HG03342 (cell line): Measurements from ENCODE around the gene CASP6.
A peak's percentile ranks its signal among the peaks of the same experiment; 100 is the strongest.
"Not testable (repeated sequence)": the region's sequence is repeated elsewhere in the genome, so short reads cannot be mapped to it uniquely, and the experiment has no call there.

Experiments
- ATAC-seq: cut with Tn5 transposase; IDR thresholded peaks from one replicate; pipeline ENCODE4 v1.9.1; 2021; ENCODE audit warnings: mild to moderate bottlenecking, moderate library complexity; ENCODE audit not compliant: unreplicated experiment

CASP6 gene

DNA sequence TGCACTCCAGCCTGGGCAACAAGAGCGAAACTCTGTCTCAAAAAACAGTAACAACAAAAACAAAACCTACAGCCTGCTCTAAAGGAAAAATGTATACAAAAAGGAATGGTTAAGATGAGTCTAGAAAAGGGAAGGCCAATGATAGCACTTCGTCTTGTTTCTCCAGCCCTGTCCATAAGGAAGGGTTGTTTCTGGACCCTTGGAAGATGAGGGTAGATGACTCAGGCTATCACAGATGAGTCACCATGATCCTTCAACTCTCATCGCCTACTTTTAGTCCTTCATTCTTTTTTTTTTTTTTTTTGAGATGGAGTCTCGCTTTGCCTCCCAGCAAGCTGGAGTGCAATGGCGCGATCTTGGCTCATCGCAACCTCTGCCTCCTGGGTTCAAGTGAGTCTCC is 17.8 kb upstream of the CASP6 start:
- ATAC-seq, result no peak

DNA sequence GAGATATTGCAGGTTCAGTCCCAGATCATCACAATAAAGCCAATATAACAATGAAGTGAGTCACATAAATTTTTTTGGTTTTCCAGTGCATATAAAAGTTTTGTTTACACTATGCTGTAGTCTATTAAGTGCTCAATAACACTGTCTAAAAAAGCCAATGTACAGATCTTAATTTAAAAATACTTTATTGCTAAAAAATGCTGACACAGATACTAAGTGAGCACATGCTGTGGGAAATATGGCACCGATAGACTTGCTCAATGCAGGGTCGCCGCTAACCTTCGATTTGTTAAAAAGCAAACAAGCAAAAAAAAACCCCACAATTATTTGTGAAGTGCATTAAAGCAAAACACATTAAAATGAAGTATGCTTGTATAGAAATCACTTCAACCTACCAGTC is 16.4 kb upstream of the CASP6 start:
- no peak for ATAC-seq

DNA sequence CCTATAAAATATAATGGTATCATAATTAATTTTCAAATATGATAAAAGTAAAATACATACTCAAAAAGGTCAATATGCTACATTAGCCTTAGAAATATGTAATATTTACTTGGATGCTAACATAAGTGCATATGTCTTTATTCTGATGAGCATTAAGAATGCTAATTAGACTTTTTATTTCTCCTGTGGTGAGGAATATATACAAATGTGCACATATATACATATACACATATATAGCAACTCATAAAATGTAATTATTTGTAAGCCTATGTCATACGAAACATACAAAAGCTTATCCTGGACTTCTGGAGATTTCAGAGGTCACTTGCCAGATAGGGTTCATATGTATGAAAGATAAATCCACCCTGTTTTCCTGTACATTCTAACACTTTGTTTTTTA is 15.5 kb upstream of the CASP6 start:
- ATAC-seq, result no peak

DNA sequence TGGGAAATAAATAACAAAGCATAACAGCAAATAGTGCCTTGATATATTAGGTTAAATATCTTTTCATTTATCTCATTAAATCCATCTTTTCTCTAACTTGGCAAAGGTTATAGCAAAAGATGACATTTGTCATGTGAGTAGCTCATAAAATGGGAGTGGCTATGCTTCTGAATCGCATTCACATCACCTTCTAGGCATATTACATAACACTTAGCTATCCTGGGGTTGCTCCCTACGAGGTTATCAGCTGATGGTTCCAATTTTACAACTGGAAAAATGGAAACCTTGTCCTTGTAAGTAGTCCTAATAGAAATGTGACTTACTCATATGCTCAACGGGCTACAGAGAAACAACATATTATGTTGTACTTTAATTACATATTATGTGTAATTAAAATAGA is 10.3 kb upstream of the CASP6 start:
- no peak for ATAC-seq

DNA sequence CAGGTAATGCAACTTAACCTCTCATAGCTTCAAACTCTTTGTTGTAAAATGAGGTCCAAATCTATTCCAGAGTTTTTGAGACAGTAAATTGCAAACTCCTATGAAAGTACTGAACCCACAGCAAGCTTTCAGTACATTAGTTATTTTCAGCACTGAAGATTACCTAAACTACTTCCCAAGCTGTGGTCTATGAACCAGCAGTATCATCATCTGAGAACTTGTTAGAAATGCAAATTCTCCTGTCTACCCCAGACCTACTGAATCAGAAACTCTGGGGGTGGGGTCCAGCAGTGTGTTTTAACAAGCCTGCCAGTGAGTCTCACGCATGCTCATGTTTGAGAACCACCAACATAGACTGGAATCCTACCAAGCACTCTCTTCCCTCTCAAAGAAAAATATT is 5.7 kb upstream of the CASP6 start:
- ATAC-seq, result peak; percentile 96

DNA sequence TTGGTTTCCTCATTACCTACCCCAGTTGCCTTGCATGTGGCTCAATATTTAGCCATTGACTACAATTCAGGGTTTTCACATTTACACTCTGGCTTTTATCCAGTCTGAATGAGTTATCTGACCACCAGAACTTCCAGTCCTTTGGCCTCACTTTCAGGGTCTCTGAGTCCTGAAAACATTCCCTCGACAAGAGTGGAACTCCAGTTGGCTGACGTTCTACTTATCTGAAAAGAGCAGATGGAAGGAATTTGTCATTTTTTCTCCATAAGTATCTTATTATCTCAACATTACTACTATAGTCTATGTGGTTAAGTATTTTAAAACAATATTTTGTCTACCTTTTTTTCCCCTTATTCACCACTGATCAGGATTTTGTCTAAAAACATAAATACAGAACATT is 5.2 kb upstream of the CASP6 start:
- ATAC-seq, result no peak

DNA sequence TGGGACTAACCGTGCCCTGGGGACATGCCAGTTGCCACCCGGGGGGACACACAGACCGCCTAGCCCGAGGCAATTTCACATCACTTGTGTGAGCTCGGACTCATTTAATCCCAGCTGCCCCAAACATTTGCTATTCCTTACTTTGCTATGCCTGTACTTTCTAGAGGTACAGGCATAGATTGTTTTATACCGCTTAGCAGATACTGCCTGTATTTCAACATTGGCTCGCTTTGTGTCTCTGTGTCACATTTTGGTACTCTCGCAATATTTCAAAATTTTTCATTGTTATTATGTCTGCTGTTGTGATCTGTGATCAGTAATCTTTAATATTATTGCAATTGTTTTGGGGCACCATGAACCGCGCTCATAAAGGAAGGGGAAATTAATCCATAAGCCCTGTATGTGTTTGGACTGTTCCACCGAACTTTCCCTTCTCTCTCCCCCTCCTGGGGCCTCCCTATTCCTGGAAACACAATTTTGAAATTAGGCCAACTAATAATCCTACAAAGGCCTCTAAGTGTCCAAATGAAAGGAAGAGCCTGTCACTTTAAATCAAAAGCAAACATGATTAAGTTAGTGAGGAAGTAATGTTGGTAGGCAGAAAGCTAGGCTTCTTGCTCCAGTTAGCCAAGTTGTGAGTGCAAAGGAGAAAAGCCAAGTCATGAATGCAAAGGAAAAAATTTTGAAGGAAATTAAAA is 568 bp upstream of the CASP6 start:
- ATAC-seq, result no peak

DNA sequence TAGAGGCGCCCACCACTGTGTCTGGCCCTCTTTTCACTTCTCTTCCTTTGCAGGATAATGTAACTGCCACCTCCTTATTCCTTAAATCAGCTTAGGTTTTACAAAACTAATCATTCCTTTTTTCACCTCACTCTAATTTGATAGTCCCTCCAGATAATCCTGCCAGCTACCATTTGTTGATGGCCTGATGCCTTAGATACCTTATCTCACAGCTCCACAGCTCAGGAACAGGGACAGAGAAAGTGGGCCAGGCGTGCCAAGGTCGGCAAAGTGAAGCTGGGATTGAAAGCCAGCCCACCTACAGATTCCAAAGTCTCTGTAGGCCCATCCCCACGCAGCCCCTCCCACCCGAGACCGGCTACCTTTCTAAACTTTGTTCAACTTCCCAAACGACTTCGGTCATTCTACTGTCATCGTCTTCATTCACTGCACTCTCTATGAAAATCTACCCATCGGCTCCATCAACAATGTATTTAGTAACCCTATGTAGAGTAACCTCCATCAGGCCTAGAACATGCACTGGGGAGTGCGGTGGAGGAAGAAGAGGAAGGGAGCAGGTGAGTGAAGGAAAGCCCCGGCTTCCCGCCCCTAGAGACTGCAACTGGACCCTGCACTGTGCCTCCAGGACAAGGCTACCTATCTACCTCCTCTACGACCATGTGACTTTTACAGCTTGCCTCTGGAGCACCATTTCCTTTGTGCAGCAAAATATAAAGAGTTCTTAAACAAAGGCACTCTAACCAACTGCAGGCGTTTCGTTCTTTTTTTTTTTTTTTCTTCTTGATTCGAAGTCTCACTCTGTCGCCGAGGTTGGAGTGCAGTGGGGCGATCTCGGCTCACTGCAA is 1.5 kb downstream of the CASP6 start:
- ATAC-seq, result no peak

DNA sequence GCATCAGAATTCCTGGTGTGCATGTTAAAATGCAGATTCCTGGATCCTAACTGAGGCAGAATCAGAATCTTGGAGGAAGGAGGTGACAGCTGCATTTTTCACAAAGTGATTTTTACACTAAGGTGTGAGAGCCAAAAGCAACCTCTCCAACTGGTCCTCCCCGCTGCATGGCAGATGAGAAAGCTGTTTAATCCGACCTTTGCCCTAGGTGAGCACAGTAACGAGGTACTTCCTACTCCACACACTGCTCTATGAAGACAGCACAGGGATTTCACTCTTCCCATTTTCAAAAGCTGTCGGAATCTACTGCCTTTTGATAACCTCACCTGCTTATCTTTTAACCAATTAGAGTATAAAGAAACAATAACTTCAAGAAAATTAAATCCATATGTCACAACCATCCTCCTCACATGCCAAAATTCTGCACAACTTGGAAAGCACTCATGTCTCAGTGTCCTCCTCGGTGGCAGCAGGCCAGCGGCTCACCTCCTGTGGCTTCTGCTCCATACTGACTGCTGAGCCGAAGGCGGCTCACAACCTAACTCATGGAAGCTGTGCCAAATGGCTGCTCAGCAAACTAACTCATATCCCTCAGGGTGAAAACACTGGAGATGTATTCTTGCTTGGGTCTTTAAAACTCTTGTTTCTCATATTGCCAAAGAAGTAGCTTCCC is 3.6 kb downstream of the CASP6 start:
- no peak for ATAC-seq

DNA sequence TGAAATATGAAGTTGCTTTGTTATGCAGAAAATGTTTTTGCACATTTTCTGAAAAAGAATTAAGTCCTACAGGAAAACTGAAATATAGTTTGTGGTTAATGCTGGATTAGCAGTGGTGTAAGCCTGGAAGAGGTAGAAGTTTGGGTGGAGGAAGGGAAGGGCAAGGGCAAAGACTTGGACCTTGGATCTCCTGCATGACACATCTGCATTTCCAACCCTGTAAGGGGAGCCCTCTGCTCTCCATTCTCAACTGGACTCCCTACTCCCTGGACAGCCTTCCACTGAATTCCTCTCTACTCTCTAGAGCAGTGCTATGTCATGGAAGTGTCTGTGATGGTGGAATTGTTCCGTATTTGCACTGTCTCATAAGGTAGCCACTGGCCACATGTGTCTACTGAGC is 4.6 kb downstream of the CASP6 start:
- no peak for ATAC-seq

DNA sequence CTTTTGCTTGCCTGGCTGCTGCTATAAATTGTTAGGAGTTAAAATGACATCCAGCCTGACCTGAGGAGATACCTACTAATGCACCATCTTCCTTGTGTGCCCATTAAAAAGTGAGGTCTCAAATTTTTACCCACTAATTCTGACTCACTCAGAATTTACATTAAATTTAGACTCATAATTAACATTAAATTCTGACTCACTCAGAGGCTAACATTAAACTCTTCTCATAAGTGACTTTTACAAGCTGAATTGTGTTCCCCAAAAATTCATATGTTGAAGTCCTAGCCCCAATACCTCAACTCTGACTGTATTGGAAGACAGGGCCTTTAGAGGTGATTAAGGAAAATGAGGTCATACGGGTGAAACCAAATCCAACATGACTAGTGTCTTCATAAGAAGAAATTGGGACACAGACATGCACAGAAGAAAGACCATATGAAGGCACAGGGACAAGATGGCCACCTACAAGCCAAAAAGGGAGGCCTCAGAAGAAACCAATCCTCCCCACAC is 11.8 kb downstream of the CASP6 start:
- ATAC-seq, result no peak

DNA sequence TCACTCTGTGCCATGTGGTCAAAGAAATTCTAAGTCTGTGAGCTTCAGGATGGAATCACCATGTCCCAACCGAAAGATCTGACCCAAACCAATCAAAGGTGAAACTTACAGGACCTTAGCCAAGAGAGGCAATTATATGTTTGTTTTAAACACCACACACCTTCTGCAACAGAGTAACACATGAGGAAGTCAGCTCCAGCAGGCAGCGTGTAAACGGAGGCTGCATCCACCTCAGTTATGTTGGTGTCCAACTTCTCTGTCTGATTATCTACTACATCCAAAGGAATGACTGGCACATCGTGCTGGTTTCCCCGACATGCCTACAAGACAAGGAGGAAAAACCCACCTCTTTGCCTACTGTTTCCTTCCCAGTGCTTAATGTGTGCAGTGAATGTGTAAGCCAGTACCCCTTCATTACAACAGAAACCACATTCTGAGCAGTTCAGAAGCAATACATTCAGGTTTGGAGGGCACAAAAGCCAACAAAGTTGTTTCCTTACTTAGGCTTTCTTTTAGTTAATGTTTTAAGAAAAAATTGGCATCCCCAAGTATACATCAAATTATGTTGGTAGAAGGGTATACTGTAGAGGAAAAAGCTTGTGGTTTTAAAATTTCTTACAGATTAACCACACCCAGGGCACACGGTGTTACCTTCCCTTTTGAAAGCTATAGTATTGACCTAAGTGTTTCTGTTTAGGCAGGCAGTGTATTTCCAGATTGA is 12.4 kb downstream of the CASP6 start:
- ATAC-seq, result peak; percentile 78

DNA sequence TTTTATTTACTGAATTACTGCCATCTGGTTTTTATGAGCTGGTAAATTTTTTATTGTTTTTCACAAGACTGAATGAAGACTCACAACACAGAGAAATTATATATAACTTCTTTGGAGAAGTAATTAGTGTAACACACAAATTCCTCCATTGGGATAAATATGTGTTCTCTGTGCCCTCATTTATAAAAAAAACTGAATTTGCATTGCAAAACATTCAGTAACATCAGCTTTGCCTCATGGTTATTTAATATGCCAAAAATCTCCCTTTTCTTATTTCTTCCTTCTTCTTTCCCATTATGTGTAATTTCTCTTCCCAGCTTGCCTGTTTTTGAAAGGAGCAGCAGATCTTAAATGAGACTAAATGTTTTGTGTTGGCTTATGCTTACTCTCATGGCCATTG is 18.5 kb downstream of the CASP6 start:
- ATAC-seq, result no peak

DNA sequence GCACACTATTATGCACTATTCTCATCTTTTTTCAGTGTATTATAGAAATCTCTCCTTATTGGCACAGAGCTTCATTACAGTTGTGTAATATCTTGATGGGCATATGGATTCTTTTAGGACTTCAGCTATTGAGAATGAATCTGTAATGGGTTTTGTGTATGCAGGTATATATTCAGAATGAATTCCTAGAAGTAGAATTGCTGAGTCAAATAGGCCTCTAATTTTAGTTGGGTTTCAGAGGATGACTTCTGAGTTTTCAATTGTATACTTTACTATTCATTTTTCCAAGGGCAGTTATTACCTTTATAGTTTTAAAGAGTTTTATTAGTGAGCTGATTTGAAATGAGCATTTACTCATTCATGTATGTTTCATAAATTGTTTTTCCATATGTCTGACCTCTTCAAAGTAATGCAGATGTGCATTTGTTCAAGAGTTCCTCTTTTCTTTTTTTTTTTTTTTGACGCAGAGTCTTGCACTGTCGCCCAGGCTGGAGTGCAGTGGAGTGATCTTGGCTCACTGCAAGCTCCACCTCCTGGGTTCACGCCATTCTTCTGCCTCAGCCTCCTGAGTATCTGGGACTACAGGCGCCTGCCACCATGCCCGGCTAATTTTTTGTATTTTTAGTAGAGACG is 19.5 kb downstream of the CASP6 start:
- no peak for ATAC-seq

DNA sequence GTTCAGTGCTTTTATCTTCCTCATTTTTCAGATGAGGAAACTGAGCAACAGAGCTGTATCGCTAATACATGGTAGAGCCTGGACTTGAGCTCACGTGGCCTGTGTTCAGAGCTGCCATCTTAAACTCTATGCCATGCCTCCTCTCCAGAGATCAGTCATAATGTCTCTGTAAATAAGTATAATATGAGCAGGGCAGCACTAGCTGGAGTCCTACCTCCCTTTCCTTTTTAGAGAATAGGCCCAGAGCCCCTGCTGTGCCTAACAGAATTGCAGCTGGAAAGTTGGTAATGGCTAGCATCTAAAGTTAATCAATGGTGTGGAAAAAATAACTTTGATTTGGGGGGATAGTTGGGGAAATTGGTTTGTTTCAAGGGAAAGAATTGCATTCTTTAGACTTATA is 20.4 kb downstream of the CASP6 start:
- no peak for ATAC-seq

DNA sequence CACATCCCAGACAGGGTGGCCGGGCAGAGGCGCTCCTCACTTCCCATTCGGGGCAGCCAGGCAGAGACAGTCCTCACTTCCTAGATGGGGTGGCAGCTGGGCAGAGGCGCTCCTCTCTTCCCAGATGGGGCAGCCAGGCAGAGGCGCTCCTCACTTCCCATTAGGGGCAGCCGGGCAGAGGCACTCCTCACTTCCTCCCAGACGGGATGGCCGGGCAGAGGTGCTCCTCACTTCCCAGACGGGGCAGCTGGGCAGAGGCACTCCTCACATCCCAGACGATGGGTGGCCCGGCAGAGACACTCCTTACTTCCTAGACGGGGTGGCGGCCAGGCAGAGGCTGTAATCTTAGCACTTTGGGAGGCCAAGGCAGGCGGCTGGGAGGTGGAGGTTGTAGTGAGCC is 24.3 kb downstream of the CASP6 start:
- ATAC-seq, result not testable (repeated sequence)

DNA sequence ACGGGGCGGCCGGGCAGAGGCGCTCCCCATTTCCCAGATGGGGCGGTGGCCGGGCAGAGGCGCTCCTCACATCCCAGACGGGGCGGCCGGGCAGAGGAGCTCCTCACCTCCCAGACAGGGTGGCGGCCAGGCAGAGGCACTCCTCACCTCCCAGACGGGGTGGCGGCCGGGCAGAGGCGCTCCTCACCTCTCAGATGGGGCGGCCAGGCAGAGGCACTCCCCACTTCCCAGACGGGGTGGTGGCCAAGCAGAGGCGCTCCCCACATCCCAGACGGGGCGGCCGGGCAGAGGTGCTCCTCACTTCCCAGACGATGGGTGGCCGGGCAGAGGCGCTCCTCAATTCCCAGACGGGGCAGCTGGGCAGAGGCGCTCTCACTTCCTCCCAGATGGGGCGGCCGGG is 24.8 kb downstream of the CASP6 start:
- ATAC-seq, result not testable (repeated sequence)

DNA sequence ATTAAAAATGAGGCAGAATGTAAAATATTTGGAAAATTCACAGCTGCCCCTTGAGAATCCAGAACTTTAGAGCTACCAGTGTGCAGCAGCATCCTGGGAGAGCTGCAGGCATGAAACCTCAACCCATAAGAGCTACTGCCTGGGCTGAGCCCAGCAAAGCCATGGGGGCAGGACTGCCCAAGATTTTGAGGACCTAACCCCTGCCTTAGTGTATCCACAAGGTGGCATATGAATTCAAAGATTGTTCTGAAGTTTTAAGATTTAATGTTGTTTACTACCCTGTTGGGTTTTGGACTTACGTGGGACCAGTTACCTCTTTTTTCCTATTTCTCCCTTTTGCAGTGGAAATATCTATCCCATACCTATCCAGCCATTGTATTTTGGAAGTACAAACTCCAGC is 26.4 kb downstream of the CASP6 start:
- ATAC-seq, result no peak

DNA sequence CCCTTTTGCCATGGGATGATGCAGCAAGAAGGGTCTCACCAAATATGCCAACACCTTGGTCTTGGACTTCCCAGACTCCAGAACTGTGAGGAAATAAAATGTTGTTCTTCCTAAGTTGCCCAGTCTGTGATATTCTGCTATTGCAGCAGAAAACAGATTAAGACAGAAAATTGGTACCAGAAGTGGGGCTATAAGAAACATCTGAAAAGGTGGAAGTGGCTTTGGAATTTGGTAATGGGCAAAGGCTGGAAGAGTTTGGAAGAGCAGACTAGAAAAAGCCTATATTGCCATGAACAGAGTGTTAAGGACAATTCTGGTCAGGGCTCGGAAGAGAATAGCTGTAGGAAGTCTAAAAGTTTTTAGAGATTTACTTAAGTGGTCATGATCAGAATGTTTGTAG is 27.4 kb downstream of the CASP6 start:
- ATAC-seq, result no peak

DNA sequence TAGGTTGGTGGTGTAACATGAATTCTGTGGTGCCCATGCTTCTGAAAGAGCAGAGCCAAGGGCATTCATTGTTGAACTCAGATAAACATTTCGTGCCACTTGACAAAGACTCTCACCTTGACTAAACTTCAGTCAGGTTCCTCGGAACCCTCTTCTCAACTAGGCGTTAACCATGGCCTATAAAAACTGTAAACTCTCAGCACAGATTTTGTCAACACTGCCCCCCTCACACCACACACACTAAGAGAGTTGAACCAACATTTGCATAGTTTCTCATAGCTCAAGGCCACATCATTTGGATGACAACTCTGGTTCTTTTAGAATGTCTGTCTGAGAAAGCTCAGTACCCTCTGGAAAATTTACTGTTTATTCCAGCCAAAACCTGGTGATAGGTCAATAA is 28.1 kb downstream of the CASP6 start:
- ATAC-seq, result no peak

DNA sequence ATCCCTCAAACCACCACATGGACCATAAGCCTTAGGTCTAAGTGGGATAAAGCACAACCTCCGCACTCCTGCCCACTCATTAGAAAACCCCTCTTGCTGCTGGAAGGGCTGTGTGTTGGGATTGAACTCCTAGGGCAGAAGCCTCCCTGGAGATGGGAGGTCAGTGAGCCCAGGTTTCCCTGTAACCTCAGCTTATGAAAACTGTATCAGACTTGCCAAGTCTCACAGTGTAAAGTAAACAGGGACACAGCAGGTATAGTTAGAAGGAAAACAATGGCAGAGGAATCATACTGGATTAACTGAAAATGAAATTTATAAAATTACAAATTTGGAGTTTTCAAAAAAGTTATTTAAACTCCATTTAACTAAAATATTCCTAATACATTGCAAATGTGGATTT is 29.9 kb downstream of the CASP6 start:
- ATAC-seq, result no peak
